ENCODE results near the gene POU2AF1.

POU2AF1 gene

GRCh38 chr11:111416231-111416960 is 37.3 kb upstream of the POU2AF1 start:
- no peak for DNase-seq (ENCODE audit: extremely low read depth, low read depth)
- H3K4me3 ChIP-seq (replicated peaks; ENCODE audit: low read depth, low read length), result no peak overlapping the region
- no peak for TF ChIP-seq CTCF (IDR thresholded peaks at IDR 0.05; ENCODE audit: low read depth, low read length, missing control alignments)

GRCh38 chr11:111414936-111415335 is 35.9 kb upstream of the POU2AF1 start:
- TF ChIP-seq CTCF (IDR thresholded peaks at IDR 0.05; ENCODE audit: low read depth, low read length, missing control alignments), result no peak
- H3K4me3 ChIP-seq (replicated peaks; ENCODE audit: low read depth, low read length), result no peak overlapping the region
- DNase-seq (ENCODE audit: extremely low read depth, low read depth), result no peak

GRCh38 chr11:111414267-111414931 is 35.3 kb upstream of the POU2AF1 start:
- no peak for TF ChIP-seq CTCF (IDR thresholded peaks at IDR 0.05; ENCODE audit: low read depth, low read length, missing control alignments)
- DNase-seq (ENCODE audit: extremely low read depth, low read depth), result no peak
- no peak overlapping the region for H3K4me3 ChIP-seq (replicated peaks; ENCODE audit: low read depth, low read length)

GRCh38 chr11:111413849-111414248 is 34.8 kb upstream of the POU2AF1 start:
- H3K4me3 ChIP-seq (replicated peaks; ENCODE audit: low read depth, low read length), result no peak overlapping the region
- no peak for TF ChIP-seq CTCF (IDR thresholded peaks at IDR 0.05; ENCODE audit: low read depth, low read length, missing control alignments)
- no peak for DNase-seq (ENCODE audit: extremely low read depth, low read depth)

GRCh38 chr11:111412293-111412692 is 33.2 kb upstream of the POU2AF1 start:
- TF ChIP-seq CTCF (IDR thresholded peaks at IDR 0.05; ENCODE audit: low read depth, low read length, missing control alignments), result no peak
- DNase-seq (ENCODE audit: extremely low read depth, low read depth), result no peak
- no peak overlapping the region for H3K4me3 ChIP-seq (replicated peaks; ENCODE audit: low read depth, low read length)

GRCh38 chr11:111411456-111411855 is 32.4 kb upstream of the POU2AF1 start:
- no peak for DNase-seq (ENCODE audit: extremely low read depth, low read depth)
- H3K4me3 ChIP-seq (replicated peaks; ENCODE audit: low read depth, low read length), result no peak overlapping the region
- TF ChIP-seq CTCF (IDR thresholded peaks at IDR 0.05; ENCODE audit: low read depth, low read length, missing control alignments), result no peak
